Right lobe of liver (tissue), 6 donors: Measurements from ENCODE around the gene GALNT10. TPM values are rescaled to one million over a fixed set of nuclear protein-coding genes. Genes with fewer than 3 reads are reported as not detected.

ENCODE experiments used
- ATAC-seq, 4 donors: fragments of 200-7000 bp; cut with Tn5 transposase; one replicate each; pipeline ENCODE4 v1.9.1; 2020; ENCODE audit warnings: mild to moderate bottlenecking in 4 of 4, moderate library complexity in 4 of 4
- DNase-seq, 3 donors: peaks; one replicate each; pipeline ENCODE4 v3.0.0-alpha.2; 2020
- H3K27ac ChIP-seq, 3 donors: fragments of 200-600 bp; one replicate each; pipeline ENCODE4 v1.8.0; 2022
- H3K27me3 ChIP-seq, 2 donors: fragments of 200-600 bp; one replicate each; pipeline ENCODE4 v1.8.0; 2022
- H3K36me3 ChIP-seq, 4 donors: fragments of 200-600 bp; sonication (generic) in 1 of 4; one replicate each; pipeline versions ENCODE4 v1.5.1 to v1.8.0; 2017 to 2022; ENCODE audit warnings: control low read depth in 1 of 4
- H3K4me1 ChIP-seq, 4 donors: fragments of 200-600 bp; sonication (generic) in 1 of 4; one replicate each; pipeline versions ENCODE4 v1.5.1 to v1.8.0; 2017 to 2022; ENCODE audit warnings: control low read depth in 1 of 4
- H3K4me3 ChIP-seq, 3 donors: fragments of 200-600 bp; one replicate each; pipeline ENCODE4 v1.8.0; 2022
- H3K9me3 ChIP-seq, 4 donors: fragments of 200-600 bp; sonication (generic) in 1 of 4; one replicate each; pipeline versions ENCODE4 v1.5.1 to v1.8.0; 2017 to 2022; ENCODE audit warnings: control low read depth in 1 of 4
- CTCF ChIP-seq, 4 donors: fragments of 200-600 bp in 3 of 4; fragments of 450-650 bp in 1 of 4; IDR thresholded peaks; one replicate each; pipeline versions ENCODE4 v1.5.1 to v1.8.0; 2016 to 2022; ENCODE audit warnings: antibody characterized with exemption in 4 of 4, mild to moderate bottlenecking in 2 of 4
- POLR2A ChIP-seq: fragments of 450-650 bp; IDR thresholded peaks from one replicate; pipeline ENCODE4 v1.6.1; 2017; ENCODE audit warnings: antibody characterized with exemption, mild to moderate bottlenecking
- WGBS: methylation state at CpG from one replicate; pipeline ENCODE4 v1.1.6; 2018; ENCODE audit warnings: low coverage, low lambda C conversion rate; ENCODE audit not compliant: insufficient coverage; ENCODE audit errors: missing lambda C conversion rate; 5-methylcytosine and 5-hydroxymethylcytosine counted together
- intact Hi-C, 2 donors: fragments of 100-400 bp; cut with DNase I; formaldehyde crosslinking; loops; one replicate each; pipeline versions ENCODE4 v1.11.2 to v1.14.1; 2022
- total RNA-seq, 6 experiments: library from RNA; depleted of rRNA in 2 of 6; stranded (reverse); fragments of >200 nt in 2 of 6; fragmentation: NEBNext Ultra II Directional in 3 of 6; extraction: Animal tissue kit (Norgen Biotek cat#: 25700) in 3 of 6; gene quantifications; one replicate each; pipeline versions ENCODE4 v1.1.0 to v1.2.4, GENCODE V29; 2016 to 2023
- donor health status: DM: no; HTN: yes; CAD: no.
- donor health status: DM: no; HTN: no; CAD: no.
- donor health status: DM: no; HTN: no; CAD: no.
- donor health status: DM: no; HTN: yes; CAD: no.
- donor health status: DM: no; HTN: yes; CAD: no.

Gene GALNT10
- total RNA-seq, 6 experiments from 2014 or later = 4.0 to 9.7 (median 7.1) TPM

- intact Hi-C loops = no loop called here
- H3K9me3 ChIP-seq = no peaks in the 10 kb centered on the region
- no peaks in the 10 kb centered on the region for H3K4me1 ChIP-seq
- ATAC-seq (no peak), DNase-seq (no peak)
- no peaks in the 10 kb centered on the region for H3K36me3 ChIP-seq
- H3K27me3 ChIP-seq = no peaks in the 10 kb centered on the region
- TF ChIP-seq CTCF (IDR thresholded peaks at IDR 0.05) (no peak), POLR2A (no peak)
- no peak overlapping the region for H3K4me3 ChIP-seq
- H3K27ac ChIP-seq = no peak overlapping the region
- 76% methylated on average over 5 of the region's 7 CpGs for WGBS
Measured at GRCh38 chr5:154236536-154237375, 46.2 kb downstream of the GALNT10 start.

GRCh38 chr5:154237376-154237743, 46.8 kb downstream of the GALNT10 start:
- WGBS = 91% methylated on average over 4 of the region's 5 CpGs
- Histone ChIP-seq H3K9me3 (no peaks in the 10 kb centered on the region), H3K27me3 (no peaks in the 10 kb centered on the region), H3K4me3 (no peak overlapping the region), H3K27ac (no peak overlapping the region), H3K36me3 (no peaks in the 10 kb centered on the region), H3K4me1 (no peaks in the 10 kb centered on the region)
- DNase-seq (no peak), ATAC-seq (no peak)
- intact Hi-C loops = no loop called here
- TF ChIP-seq CTCF (IDR thresholded peaks at IDR 0.05) = no peak
- no peak for TF ChIP-seq POLR2A

- intact Hi-C loops = no loop called here
- no peak for ATAC-seq
- WGBS = 61% methylated on average over 5 of the region's 5 CpGs
Measured at GRCh38 chr5:154237946-154238345, 47.4 kb downstream of the GALNT10 start.

GRCh38 chr5:154238776-154239481, 48.4 kb downstream of the GALNT10 start:
- TF ChIP-seq CTCF (IDR thresholded peaks at IDR 0.05) (no peak), POLR2A (no peak)
- Histone ChIP-seq H3K36me3 (no peaks in the 10 kb centered on the region), H3K9me3 (no peaks in the 10 kb centered on the region), H3K4me3 (no peak overlapping the region), H3K4me1 (no peaks in the 10 kb centered on the region), H3K27me3 (no peaks in the 10 kb centered on the region), H3K27ac (no peak overlapping the region)
- intact Hi-C loops = no loop called here
- DNase-seq = no peak
- peak in 1 of 4 donors; percentile 23 for ATAC-seq
- WGBS = 69% methylated on average over 9 of the region's 10 CpGs

More at GRCh38 chr5:154237946-154238345, 47.4 kb downstream of the GALNT10 start:
- no peak overlapping the region for H3K27ac ChIP-seq
- H3K27me3 ChIP-seq = no peaks in the 10 kb centered on the region
- no peaks in the 10 kb centered on the region for H3K4me1 ChIP-seq
- no peak for DNase-seq
- H3K36me3 ChIP-seq = no peaks in the 10 kb centered on the region
- no peaks in the 10 kb centered on the region for H3K9me3 ChIP-seq
- H3K4me3 ChIP-seq = no peak overlapping the region
- TF ChIP-seq CTCF (IDR thresholded peaks at IDR 0.05) = no peak
- no peak for TF ChIP-seq POLR2A
